Upper lobe of right lung (tissue), 1 donor: Measurements from ENCODE around the gene FGFRL1. TPM values are rescaled to one million over a fixed set of nuclear protein-coding genes. Genes with fewer than 3 reads are reported as not detected.
"Not testable (repeated sequence)": the region's sequence is repeated elsewhere in the genome, so short reads cannot be mapped to it uniquely, and the experiment has no call there.

Experiments used
- ATAC-seq: fragments of 200-7000 bp; cut with Tn5 transposase; one replicate; pipeline ENCODE4 v1.9.1; 2020; ENCODE audit warnings: mild to moderate bottlenecking, moderate library complexity
- DNase-seq: peaks from one replicate; pipeline ENCODE4 v3.0.0-alpha.2; 2020
- H3K27ac ChIP-seq: fragments of 200-600 bp; one replicate; pipeline ENCODE4 v1.8.0; 2022
- H3K27me3 ChIP-seq: fragments of 200-600 bp; one replicate; pipeline ENCODE4 v1.8.0; 2022; ENCODE audit warnings: mild to moderate bottlenecking
- H3K36me3 ChIP-seq: fragments of 200-600 bp; one replicate; pipeline ENCODE4 v1.8.0; 2022
- H3K4me1 ChIP-seq: fragments of 200-600 bp; one replicate; pipeline ENCODE4 v1.8.0; 2022
- H3K4me3 ChIP-seq: fragments of 200-600 bp; one replicate; pipeline ENCODE4 v1.8.0; 2022; ENCODE audit warnings: mild to moderate bottlenecking
- H3K9me3 ChIP-seq: fragments of 200-600 bp; one replicate; pipeline ENCODE4 v1.8.0; 2022
- CTCF ChIP-seq: fragments of 200-600 bp; IDR thresholded peaks from one replicate; pipeline ENCODE4 v1.8.0; 2022; ENCODE audit warnings: antibody characterized with exemption
- intact Hi-C: fragments of 100-400 bp; cut with DNase I; formaldehyde crosslinking; loops from one replicate; pipeline ENCODE4 v1.11.0; 2022
- total RNA-seq: library from RNA; stranded (reverse); fragmentation: NEBNext Ultra II Directional; extraction: Animal tissue kit (Norgen Biotek cat#: 25700); gene quantifications from one replicate; pipeline ENCODE4 v1.2.1, GENCODE V29; 2021
- donor health status: DM: no; HTN: yes; CAD: no; lungs with severe emphysema.

FGFRL1 gene
- total RNA-seq, 1 donor from 2014 or later: 25.2 TPM

- no peak overlapping the region for H3K27ac ChIP-seq
- no peak overlapping the region for H3K4me3 ChIP-seq
- ATAC-seq (no peak), DNase-seq (no peak)
- no peak for TF ChIP-seq CTCF
- no peaks in the 10 kb centered on the region for H3K9me3 ChIP-seq
- H3K27me3 ChIP-seq: peaks cover 40% of the 10 kb centered on the region
- no peaks in the 10 kb centered on the region for H3K36me3 ChIP-seq
- intact Hi-C loops: no loop called here
- peaks cover 20% of the 10 kb centered on the region for H3K4me1 ChIP-seq
These were observed 14.4 kb upstream of the FGFRL1 start for GRCh38 chr4:996997-997374.

- no peak for TF ChIP-seq CTCF
- Histone ChIP-seq H3K36me3 (no peaks in the 10 kb centered on the region), H3K4me1 (peaks cover 21% of the 10 kb centered on the region), H3K9me3 (no peaks in the 10 kb centered on the region), H3K4me3 (no peak overlapping the region), H3K27me3 (peaks cover 45% of the 10 kb centered on the region), H3K27ac (no peak overlapping the region)
- peak; percentile 20 for ATAC-seq
- intact Hi-C loops: no loop called here
- no peak for DNase-seq
These were observed 13.9 kb upstream of the FGFRL1 start for GRCh38 chr4:997375-998071.

- Histone ChIP-seq H3K27ac (no peak overlapping the region), H3K4me1 (peaks cover 19% of the 10 kb centered on the region), H3K27me3 (peaks cover 52% of the 10 kb centered on the region), H3K9me3 (no peaks in the 10 kb centered on the region), H3K36me3 (no peaks in the 10 kb centered on the region), H3K4me3 (no peak overlapping the region)
- intact Hi-C loops: no loop called here
- DNase-seq (no peak), ATAC-seq (no peak)
- TF ChIP-seq CTCF: no peak
These were observed 13.2 kb upstream of the FGFRL1 start for GRCh38 chr4:998096-998691.

GRCh38 chr4:999240-999863 is 12.1 kb upstream of the FGFRL1 start:
- peaks cover 19% of the 10 kb centered on the region for H3K4me1 ChIP-seq
- H3K9me3 ChIP-seq, H3K36me3 ChIP-seq, H3K4me3 ChIP-seq, H3K27ac ChIP-seq, ATAC-seq, intact Hi-C loops, DNase-seq: not testable (repeated sequence)
- peaks cover 63% of the 10 kb centered on the region for H3K27me3 ChIP-seq

GRCh38 chr4:999882-1000425 is 11.5 kb upstream of the FGFRL1 start:
- peaks cover 69% of the 10 kb centered on the region for H3K27me3 ChIP-seq
- H3K4me1 ChIP-seq: peaks cover 19% of the 10 kb centered on the region
- H3K27ac ChIP-seq: no peak overlapping the region
- intact Hi-C loops: no loop called here
- no peak overlapping the region for H3K4me3 ChIP-seq
- DNase-seq: no peak
- no peak for TF ChIP-seq CTCF
- no peaks in the 10 kb centered on the region for H3K36me3 ChIP-seq
- no peak for ATAC-seq
- no peaks in the 10 kb centered on the region for H3K9me3 ChIP-seq

GRCh38 chr4:1000686-1001260 is 10.7 kb upstream of the FGFRL1 start:
- no peaks in the 10 kb centered on the region for H3K36me3 ChIP-seq
- H3K27me3 ChIP-seq: peaks cover 77% of the 10 kb centered on the region
- TF ChIP-seq CTCF: no peak
- no peak overlapping the region for H3K27ac ChIP-seq
- peaks cover 19% of the 10 kb centered on the region for H3K4me1 ChIP-seq
- no peaks in the 10 kb centered on the region for H3K9me3 ChIP-seq
- intact Hi-C loops: no loop called here
- ATAC-seq (no peak), DNase-seq (no peak)
- no peak overlapping the region for H3K4me3 ChIP-seq
